ENCODE results near the gene LRMDA. TPM values are rescaled to one million over a fixed set of nuclear protein-coding genes. Genes with fewer than 3 reads are reported as not detected.

LRMDA gene
- total and polyA plus RNA-seq, 2 of the 4 experiments (the other 2 are of a cell fraction), result 0.07 TPM; not detected in 1

GRCh38 chr10:75484717-75485116, 53.3 kb downstream of the LRMDA start:
- Histone ChIP-seq H3K4me1 (ENCODE audit: control insufficient read depth, insufficient read depth, low read length) (no peaks in the 10 kb centered on the region), H2BK20ac (ENCODE audit: low read depth, low read length) (no peak overlapping the region), H3K18ac (ENCODE audit: low read depth, low read length) (no peak overlapping the region), H3K56ac (ENCODE audit: extremely low read depth, insufficient read depth, low read length) (no peak overlapping the region; the same call in 1 of the 2 replicates), H2AK5ac (ENCODE audit: low read depth, low read length) (no peak overlapping the region), H4K91ac (ENCODE audit: insufficient read depth, low read depth, low read length) (no peak overlapping the region), H2BK5ac (ENCODE audit: low read depth, low read length, poor library complexity, severe bottlenecking) (no peak overlapping the region), H3K14ac (replicated peaks; ENCODE audit: low read depth, low read length) (no peak overlapping the region), H3K9me1 (ENCODE audit: insufficient read depth, low read length) (no peaks in the 10 kb centered on the region), H3K36me3 (ENCODE audit: control insufficient read depth, insufficient read depth, low read length) (no peaks in the 10 kb centered on the region), H3K27ac (ENCODE audit: insufficient read depth, low read length) (no peak overlapping the region), H3K4me3 (ENCODE audit: insufficient read depth, low read depth, low read length) (no peak overlapping the region), H2BK120ac (ENCODE audit: low read depth, low read length) (no peak overlapping the region), H3K23ac (ENCODE audit: low read depth, low read length) (no peak overlapping the region), H2BK15ac (ENCODE audit: low read depth, low read length) (no peak overlapping the region), H3K79me1 (ENCODE audit: low read depth in 1 of 2, low read length in 2 of 2) (no peaks in the 10 kb centered on the region), H3K4ac (ENCODE audit: low read depth, low read length) (no peak overlapping the region), H4K20me1 (ENCODE audit: insufficient read depth, low read length) (no peaks in the 10 kb centered on the region), H3K27me3 (ENCODE audit: control insufficient read depth, insufficient read depth, low read length) (peaks cover 5% of the 10 kb centered on the region; the same call in 1 of the 2 replicates), H2AK9ac (replicated peaks; ENCODE audit: low read depth, low read length, poor library complexity) (no peak overlapping the region), H3K9me3 (ENCODE audit: control insufficient read depth, insufficient read depth, low read length) (no peaks in the 10 kb centered on the region), H3K4me2 (ENCODE audit: low read depth, low read length) (no peak overlapping the region), H3K9ac (ENCODE audit: low read depth, low read length) (no peak overlapping the region), H4K8ac (ENCODE audit: low read depth in 2 of 2, low read length in 2 of 2) (no peak overlapping the region), H4K5ac (ENCODE audit: low read depth, low read length) (no peak overlapping the region), H2AFZ (replicated peaks; ENCODE audit: low read length, poor library complexity) (no peak overlapping the region)
- DNase-seq, result no peak
- WGBS, 2 experiments (ENCODE audit: extremely low coverage in 2 of 2, insufficient read length in 1 of 2), result no CpG with 5 or more reads among the region's 1 CpG
- in situ Hi-C loops (cut with MboI; ENCODE audit: low sequenced_read_pairs) (no loop called here), dilution Hi-C loops (cut with HindIII; ENCODE audit: low sequenced_read_pairs, unreplicated experiment) (no loop called here), intact Hi-C loops (cut with micrococcal nuclease) (no loop called here)
- CTCF ChIA-PET, result no interaction called here
- POLR2A ChIA-PET (ENCODE audit: unreplicated experiment), result no interaction called here
- no peak for ATAC-seq (ENCODE audit: low read depth)
- no peak for TF ChIP-seq BHLHE40 (IDR thresholded peaks at IDR 0.05; ENCODE audit: low read depth, low read length)
- no peak for TF ChIP-seq CEBPB (IDR thresholded peaks at IDR 0.05; ENCODE audit: low read depth, low read length)
- no peak for TF ChIP-seq RAD21 (IDR thresholded peaks at IDR 0.05; ENCODE audit: low read length)
- no peak for TF ChIP-seq SMC3 (IDR thresholded peaks at IDR 0.05; ENCODE audit: low read depth, low read length)
- no peak for TF ChIP-seq RFX5 (IDR thresholded peaks at IDR 0.05; ENCODE audit: low read depth, low read length)
- no peak for TF ChIP-seq NFE2L2 (IDR thresholded peaks at IDR 0.05; ENCODE audit: low read depth, low read length)
- no peak for TF ChIP-seq RCOR1 (IDR thresholded peaks at IDR 0.05; ENCODE audit: insufficient replicate concordance, low read length)
- no peak for TF ChIP-seq FOS (IDR thresholded peaks at IDR 0.05; ENCODE audit: low read depth, low read length)
- TF ChIP-seq MAFK (IDR thresholded peaks at IDR 0.05; ENCODE audit: low read depth, low read length), result no peak
- TF ChIP-seq CTCF (conservative IDR thresholded peaks at IDR 0.05; ENCODE audit: low read depth, low read length), result no peak
- no peak for TF ChIP-seq MAZ (IDR thresholded peaks at IDR 0.05; ENCODE audit: borderline replicate concordance, low read depth, low read length)
- TF ChIP-seq, protein P1, sequence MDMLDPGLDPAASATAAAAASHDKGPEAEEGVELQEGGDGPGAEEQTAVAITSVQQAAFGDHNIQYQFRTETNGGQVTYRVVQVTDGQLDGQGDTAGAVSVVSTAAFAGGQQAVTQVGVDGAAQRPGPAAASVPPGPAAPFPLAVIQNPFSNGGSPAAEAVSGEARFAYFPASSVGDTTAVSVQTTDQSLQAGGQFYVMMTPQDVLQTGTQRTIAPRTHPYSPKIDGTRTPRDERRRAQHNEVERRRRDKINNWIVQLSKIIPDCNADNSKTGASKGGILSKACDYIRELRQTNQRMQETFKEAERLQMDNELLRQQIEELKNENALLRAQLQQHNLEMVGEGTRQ (IDR thresholded peaks at IDR 0.05; ENCODE audit: low read depth, low read length), result no peak
- no peak for TF ChIP-seq POLR2A (IDR thresholded peaks at IDR 0.05; ENCODE audit: low read depth, low read length)
- TF ChIP-seq, protein P2, sequence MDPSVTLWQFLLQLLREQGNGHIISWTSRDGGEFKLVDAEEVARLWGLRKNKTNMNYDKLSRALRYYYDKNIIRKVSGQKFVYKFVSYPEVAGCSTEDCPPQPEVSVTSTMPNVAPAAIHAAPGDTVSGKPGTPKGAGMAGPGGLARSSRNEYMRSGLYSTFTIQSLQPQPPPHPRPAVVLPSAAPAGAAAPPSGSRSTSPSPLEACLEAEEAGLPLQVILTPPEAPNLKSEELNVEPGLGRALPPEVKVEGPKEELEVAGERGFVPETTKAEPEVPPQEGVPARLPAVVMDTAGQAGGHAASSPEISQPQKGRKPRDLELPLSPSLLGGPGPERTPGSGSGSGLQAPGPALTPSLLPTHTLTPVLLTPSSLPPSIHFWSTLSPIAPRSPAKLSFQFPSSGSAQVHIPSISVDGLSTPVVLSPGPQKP (IDR thresholded peaks at IDR 0.05; ENCODE audit: borderline replicate concordance, low read depth, low read length), result no peak
- no peak for TF ChIP-seq CHD1 (IDR thresholded peaks at IDR 0.05; ENCODE audit: low read depth, low read length)
- TF ChIP-seq MXI1 (IDR thresholded peaks at IDR 0.05; ENCODE audit: borderline replicate concordance, low read depth, low read length), result no peak
- BruUV-seq (replicated peaks), result no TSS peak

Measured in IMR-90 (cell line).